ENCODE data around the gene DTWD2.
A peak's percentile ranks its signal among the peaks of the same experiment; 100 is the strongest.
"Not testable (repeated sequence)": the region's sequence is repeated elsewhere in the genome, so short reads cannot be mapped to it uniquely, and the experiment has no call there.

Gene DTWD2

GRCh38 chr5:118987988-118988865, at the start of gene DTWD2:
Gene DTWD2, minus strand, starts transcription at chr5:118988547. Its CDS starts 36 bp downstream, at chr5:118988511.
- peak; percentile 98 for DNase-seq (ENCODE audit: low spot score)

- no peak for DNase-seq (ENCODE audit: low spot score)
Measured at GRCh38 chr5:119037496-119038215, 49.3 kb upstream of the DTWD2 start.

- DNase-seq (ENCODE audit: low spot score), result no peak
Measured at GRCh38 chr5:119036101-119036762, 47.9 kb upstream of the DTWD2 start.

- no peak for DNase-seq (ENCODE audit: low spot score)
Measured at GRCh38 chr5:119033135-119033534, 44.8 kb upstream of the DTWD2 start.

GRCh38 chr5:119032656-119033055, 44.3 kb upstream of the DTWD2 start:
- no peak for DNase-seq (ENCODE audit: low spot score)

GRCh38 chr5:119031905-119032304, 43.6 kb upstream of the DTWD2 start:
- DNase-seq (ENCODE audit: low spot score), result no peak

- DNase-seq (ENCODE audit: low spot score), result no peak
Measured at GRCh38 chr5:119031011-119031886, 42.9 kb upstream of the DTWD2 start.

GRCh38 chr5:119028575-119028974, 40.2 kb upstream of the DTWD2 start:
- DNase-seq (ENCODE audit: low spot score), result no peak

GRCh38 chr5:119022773-119023172, 34.4 kb upstream of the DTWD2 start:
- DNase-seq (ENCODE audit: low spot score), result no peak

GRCh38 chr5:119022017-119022745, 33.8 kb upstream of the DTWD2 start:
- no peak for DNase-seq (ENCODE audit: low spot score)

GRCh38 chr5:119021149-119021732, 32.9 kb upstream of the DTWD2 start:
- no peak for DNase-seq (ENCODE audit: low spot score)

GRCh38 chr5:119019949-119020348, 31.6 kb upstream of the DTWD2 start:
- DNase-seq (ENCODE audit: low spot score), result no peak

GRCh38 chr5:119019501-119019900, 31.2 kb upstream of the DTWD2 start:
- no peak for DNase-seq (ENCODE audit: low spot score)

GRCh38 chr5:119017994-119018393, 29.6 kb upstream of the DTWD2 start:
- DNase-seq (ENCODE audit: low spot score), result no peak

GRCh38 chr5:119016125-119016774, 27.9 kb upstream of the DTWD2 start:
- no peak for DNase-seq (ENCODE audit: low spot score)

GRCh38 chr5:119011186-119011585, 22.8 kb upstream of the DTWD2 start:
- no peak for DNase-seq (ENCODE audit: low spot score)

GRCh38 chr5:119010206-119010605, 21.9 kb upstream of the DTWD2 start:
- DNase-seq (ENCODE audit: low spot score), result no peak

GRCh38 chr5:119009131-119009530, 20.8 kb upstream of the DTWD2 start:
- no peak for DNase-seq (ENCODE audit: low spot score)

GRCh38 chr5:118999696-119000095, 11.3 kb upstream of the DTWD2 start:
- no peak for DNase-seq (ENCODE audit: low spot score)

- DNase-seq (ENCODE audit: low spot score), result not testable (repeated sequence)
Measured at GRCh38 chr5:118998861-118999260, 10.5 kb upstream of the DTWD2 start.

Data from left forelimb (tissue), 1 donor.